GM10266 (cell line): ENCODE measurements around the gene TMEM132A.

Experiments
- DNase-seq: peaks from one replicate; pipeline ENCODE4 v3.0.0; 2012; ENCODE audit errors: extremely low spot score
- TF ChIP-seq, protein P1 (sequence below): IDR thresholded peaks from 2 replicates; pipeline ENCODE4 v1.5.1; 2012; ENCODE audit warnings: mild to moderate bottlenecking, low read depth; ENCODE audit not compliant: control insufficient read depth, insufficient read depth; ENCODE audit errors: missing control alignments

The TMEM132A gene

DNA sequence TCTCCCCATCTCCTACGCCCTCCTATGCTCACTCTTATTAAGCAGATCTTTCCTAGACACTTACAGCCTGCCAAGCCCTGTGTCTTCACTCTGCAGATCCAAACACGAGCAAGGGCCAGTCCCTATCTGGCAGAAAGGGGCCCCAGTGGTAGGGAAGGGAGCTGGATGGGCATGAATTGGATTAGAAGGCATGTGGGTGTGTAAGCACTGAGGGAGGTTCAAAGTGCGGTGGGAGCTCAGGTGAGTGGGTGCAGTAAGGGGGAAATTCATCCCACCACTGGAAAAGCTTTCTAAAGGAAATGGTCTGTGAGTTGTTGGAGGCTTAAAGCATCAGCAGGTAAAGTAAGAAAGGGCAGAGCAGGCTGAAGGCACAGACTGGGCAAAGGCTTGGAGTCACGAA lies 5.5 kb downstream of the TMEM132A start:
- TF ChIP-seq, protein P1, sequence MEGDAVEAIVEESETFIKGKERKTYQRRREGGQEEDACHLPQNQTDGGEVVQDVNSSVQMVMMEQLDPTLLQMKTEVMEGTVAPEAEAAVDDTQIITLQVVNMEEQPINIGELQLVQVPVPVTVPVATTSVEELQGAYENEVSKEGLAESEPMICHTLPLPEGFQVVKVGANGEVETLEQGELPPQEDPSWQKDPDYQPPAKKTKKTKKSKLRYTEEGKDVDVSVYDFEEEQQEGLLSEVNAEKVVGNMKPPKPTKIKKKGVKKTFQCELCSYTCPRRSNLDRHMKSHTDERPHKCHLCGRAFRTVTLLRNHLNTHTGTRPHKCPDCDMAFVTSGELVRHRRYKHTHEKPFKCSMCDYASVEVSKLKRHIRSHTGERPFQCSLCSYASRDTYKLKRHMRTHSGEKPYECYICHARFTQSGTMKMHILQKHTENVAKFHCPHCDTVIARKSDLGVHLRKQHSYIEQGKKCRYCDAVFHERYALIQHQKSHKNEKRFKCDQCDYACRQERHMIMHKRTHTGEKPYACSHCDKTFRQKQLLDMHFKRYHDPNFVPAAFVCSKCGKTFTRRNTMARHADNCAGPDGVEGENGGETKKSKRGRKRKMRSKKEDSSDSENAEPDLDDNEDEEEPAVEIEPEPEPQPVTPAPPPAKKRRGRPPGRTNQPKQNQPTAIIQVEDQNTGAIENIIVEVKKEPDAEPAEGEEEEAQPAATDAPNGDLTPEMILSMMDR = no peak
- DNase-seq = no peak

- TF ChIP-seq, protein P1 = no peak
These were observed 6.1 kb downstream of the TMEM132A start for GRCh38 chr11:60930394-60930793.

DNA sequence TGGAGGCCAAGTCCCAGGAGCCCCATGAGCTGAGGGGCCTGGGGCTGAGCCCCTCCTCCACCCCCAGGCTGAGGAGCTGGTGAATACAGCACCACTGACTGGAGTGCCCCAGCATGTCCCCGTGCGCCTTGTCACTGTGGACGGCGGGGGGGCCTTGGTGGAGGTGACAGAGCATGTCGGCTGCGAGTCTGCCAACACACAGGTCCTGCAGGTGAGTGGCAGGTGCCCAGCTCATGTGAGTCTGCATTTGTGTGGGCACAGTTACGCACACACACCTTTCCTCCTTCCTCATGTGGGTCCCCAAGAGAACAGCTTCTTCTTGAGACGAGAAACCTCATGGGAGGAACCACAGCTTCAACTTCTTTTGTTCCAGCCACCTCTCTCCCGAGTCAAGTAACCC lies 7.7 kb downstream of the TMEM132A start:
- DNase-seq = no peak
- TF ChIP-seq, protein P1 = no peak

More at GRCh38 chr11:60930394-60930793, 6.1 kb downstream of the TMEM132A start:
- no peak for DNase-seq

DNA sequence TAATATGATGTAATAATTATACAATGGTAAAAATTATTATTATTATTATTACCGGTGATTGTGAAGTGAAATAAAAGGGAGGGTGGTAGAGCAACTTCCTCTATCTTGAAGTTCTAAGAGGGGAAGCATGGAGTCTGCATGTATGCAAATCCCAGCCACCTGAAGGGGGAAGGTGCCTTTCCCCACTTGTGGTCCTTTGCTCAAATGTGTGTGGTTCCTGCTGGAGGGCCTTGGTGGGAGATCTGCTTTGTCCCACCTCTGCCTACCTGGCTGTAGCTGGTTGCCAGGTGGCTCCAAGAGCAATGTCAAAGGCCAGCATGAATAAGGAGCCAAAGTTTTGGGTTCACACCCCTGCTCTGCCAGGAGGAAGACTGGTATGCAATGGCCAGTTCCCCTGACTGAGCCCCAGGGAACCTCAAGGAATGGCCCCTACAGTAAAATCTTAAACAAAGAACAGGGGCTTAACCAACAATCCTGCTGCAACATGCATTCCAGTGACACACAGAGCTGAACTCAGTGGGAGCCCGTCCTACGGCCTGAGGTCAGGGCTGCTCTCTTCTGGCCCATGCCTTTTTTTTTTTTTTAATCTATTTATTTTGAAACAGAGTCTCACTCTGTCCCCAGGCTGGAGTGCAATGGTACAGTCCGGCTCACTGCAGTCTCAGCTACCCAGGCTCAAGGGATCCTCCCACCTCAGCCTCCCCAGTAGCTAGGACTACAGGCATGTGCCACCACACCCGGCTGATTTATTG lies 8.5 kb downstream of the TMEM132A start:
- TF ChIP-seq, protein P1 = no peak
- no peak for DNase-seq

- no peak for DNase-seq
- TF ChIP-seq, protein P1 = no peak
These were observed 9.3 kb downstream of the TMEM132A start for GRCh38 chr11:60933416-60934123.

DNA sequence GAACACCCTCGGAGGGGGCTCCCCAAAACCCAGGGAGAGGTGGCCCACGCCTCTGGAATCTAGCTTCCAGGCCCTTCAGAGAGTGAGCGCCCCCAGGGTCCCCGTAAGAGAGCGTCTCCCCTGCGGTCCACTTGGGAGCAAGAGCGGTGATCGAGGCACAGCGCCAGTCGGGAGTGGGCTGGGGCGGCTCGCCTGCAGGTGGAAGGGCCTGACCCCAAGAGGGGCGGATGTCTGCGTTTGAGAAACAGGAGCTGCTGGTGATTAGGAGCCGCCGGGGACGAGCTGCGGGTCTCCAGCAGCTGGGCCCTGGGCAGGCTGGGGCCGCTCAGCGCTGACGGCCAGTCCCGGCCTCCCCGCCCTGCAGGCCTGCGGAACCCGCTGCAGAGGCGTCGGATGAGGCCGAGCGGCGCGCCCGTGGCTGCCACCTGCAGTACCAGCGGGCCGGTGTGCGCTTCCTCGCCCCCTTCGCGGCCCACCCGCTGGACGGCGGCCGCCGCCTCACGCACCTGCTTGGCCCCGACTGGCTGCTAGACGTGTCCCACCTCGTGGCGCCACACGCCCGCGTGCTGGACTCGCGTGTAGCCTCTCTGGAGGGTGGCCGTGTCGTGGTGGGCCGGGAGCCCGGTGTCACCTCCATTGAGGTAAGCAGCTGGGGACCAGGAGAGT lies 10.0 kb downstream of the TMEM132A start:
- no peak for DNase-seq
- TF ChIP-seq, protein P1 = no peak
